NOMO-1 (cell line): Measurements from ENCODE around the gene CSF2RB.
"Not testable (repeated sequence)": the region's sequence is repeated elsewhere in the genome, so short reads cannot be mapped to it uniquely, and the experiment has no call there.

Source experiments
- DNase-seq, 2 experiments: peaks; one replicate each; lab custom pipeline; 2025; ENCODE audit not compliant: unreplicated experiment in 2 of 2; lab: John Stamatoyannopoulos, UW

Gene CSF2RB

DNA sequence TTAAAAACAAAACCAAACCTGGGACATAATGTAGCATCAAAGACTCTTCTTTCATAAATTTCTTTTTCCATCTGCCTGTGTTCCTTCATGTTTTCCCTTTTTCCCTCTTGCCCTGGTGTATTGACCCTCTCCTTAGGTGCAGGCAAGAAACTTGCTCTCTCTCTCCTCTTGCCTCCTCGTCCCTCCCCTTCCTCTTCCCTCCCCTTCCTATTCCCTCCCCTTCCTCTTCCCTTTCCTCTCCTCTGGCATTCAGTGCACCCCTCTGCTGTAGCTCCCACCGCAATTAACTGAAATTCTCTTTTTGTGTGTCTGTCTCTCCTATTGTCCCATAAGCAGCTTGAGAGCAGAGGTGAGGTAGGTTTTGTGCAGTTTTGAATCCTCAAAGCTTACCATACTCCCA lies 49.9 kb downstream of the CSF2RB start:
- no peak for DNase-seq

DNA sequence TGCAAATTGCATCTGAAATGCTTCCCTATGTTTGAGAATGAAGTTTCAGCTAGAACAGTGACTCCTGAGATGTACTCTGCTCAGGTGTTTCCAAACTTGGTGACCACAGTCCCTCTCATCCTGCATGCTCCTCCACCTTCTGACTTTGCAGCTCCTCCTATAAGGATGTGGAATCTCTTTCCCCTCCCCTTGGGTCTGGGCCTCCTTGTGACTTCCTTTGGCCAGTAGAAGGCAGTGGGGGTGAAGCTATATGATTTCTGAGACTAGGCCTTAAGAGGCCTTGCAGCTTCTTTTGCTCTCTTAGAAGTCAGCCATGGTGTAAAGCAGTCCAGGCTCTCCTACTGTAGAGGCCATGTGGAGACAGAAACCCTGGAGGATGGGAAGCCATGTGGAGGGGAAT lies 50.7 kb downstream of the CSF2RB start:
- DNase-seq, result no peak

DNA sequence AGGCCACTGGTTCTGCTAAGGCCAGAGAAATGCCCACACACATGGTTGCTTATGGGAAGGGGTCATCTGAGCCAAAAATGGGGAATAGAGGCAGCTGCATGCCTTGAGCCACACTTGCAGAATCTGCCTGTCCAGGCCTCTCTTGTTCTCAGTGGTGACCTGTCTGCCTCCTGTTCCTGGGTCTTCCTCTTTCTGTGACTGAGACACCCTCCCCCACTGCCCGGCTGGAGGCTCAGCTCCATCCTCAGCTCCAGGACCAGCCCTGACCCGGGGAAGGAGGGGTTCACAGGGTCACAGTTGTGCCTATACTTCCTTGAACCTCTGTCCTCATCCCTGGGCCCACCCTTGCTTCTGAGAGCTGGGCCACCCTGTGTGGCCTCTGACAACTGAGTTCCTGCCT lies 52.3 kb downstream of the CSF2RB start:
- DNase-seq, result peak in 1 of 2 experiments; percentile 60

DNA sequence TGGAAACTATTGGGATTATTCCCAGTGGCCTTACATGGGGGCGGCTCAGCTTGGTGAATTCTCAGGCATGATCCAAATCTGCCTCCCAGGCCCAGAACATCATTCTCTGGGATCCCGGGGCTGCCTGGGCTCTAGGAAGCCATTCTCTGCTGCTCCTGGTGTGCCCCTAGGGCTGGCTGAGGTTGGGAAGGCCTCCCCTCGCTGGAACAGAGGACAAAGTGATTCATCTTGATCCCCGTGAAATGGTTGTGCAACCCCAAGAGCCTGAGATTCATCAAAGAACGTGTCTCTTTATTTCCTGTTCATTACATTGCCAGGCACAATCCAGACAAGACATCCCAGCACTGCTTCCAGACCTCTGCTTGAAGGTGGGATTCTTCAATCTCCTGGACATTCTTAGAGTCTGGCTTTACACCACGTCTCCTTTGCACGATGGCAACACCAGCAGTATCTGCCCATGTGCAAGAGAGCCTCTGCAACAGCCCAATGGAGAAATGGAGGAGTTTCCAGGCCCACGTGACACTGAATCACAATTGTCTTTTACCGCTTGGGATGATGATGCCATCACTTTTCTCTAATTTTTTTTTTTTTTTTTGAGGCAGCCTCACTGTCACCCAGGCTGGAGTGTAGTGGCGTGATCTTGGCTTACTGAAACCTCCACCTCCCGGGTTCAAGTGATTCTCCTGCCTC lies 53.6 kb downstream of the CSF2RB start:
- DNase-seq, result no peak

GRCh38 chr22:36968249-36968964 lies 55.0 kb downstream of the CSF2RB start:
- no peak for DNase-seq

DNA sequence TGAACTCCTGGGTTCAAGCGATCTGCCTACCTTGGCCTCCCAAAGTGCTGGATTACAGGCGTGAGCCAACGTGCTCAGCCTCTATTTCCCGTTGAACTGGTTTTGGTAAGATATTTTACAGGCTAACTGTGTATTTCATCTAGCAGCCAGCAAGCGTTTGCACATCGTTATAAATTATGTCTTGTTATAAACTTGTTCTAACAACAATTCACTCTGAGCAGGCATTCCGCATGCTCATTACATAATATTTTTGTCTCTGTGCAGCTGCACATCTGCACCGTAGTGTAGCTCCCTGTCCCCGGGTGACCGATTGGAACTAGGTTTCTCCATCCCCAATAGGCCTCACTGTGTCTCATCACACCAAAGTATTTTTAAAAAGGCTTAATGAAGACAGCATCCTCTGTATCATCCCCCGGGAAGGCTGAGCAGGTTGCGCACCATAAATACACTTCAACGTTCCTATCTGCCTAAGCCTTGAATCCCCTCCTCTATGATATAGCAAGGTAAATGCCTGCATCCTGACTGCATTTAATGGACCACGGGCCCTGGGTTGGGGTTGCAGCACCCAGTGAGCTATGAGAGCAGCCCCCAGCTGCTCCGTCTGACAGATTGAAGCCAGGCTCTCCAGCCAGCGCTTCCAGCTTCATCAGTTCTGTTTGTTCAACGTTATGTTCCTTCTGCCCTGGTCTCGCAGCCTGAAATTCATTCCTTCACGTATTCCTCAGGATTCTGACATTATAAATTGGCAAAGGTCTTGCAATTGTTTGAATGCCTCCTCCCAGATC lies 58.1 kb downstream of the CSF2RB start:
- DNase-seq, result no peak

GRCh38 chr22:36976606-36977005 lies 63.2 kb downstream of the CSF2RB start:
- DNase-seq, result no peak

GRCh38 chr22:36977401-36977861 lies 64.0 kb downstream of the CSF2RB start:
- DNase-seq, result peak in 1 of 2 experiments; percentile 18

GRCh38 chr22:36977947-36978660 lies 64.7 kb downstream of the CSF2RB start:
- DNase-seq, result peak; percentile 85 to 86

- no peak for DNase-seq
Measured at GRCh38 chr22:36979016-36979910, 65.8 kb downstream of the CSF2RB start.

- DNase-seq, result no peak
Measured at GRCh38 chr22:36981247-36981775, 67.9 kb downstream of the CSF2RB start.

DNA sequence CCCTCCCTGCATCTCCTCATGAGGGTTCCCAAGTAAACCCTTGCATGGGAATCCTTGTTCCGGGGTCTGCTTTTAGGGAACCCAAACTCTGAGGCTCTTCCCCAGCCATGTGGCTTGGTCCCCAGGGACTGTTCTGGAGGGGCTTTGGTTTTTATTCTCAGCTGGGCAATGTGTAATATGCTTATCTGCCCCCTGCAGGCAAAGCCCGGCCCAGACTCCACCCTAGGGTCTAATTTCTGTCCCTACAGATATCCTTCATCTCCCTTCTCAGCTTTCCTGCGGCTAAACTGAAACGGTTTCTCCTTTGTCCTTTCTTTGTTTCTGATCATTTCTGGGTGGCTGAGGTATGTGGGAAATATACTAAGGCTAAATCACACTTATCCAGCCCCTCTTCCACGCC lies 68.7 kb downstream of the CSF2RB start:
- no peak for DNase-seq

DNA sequence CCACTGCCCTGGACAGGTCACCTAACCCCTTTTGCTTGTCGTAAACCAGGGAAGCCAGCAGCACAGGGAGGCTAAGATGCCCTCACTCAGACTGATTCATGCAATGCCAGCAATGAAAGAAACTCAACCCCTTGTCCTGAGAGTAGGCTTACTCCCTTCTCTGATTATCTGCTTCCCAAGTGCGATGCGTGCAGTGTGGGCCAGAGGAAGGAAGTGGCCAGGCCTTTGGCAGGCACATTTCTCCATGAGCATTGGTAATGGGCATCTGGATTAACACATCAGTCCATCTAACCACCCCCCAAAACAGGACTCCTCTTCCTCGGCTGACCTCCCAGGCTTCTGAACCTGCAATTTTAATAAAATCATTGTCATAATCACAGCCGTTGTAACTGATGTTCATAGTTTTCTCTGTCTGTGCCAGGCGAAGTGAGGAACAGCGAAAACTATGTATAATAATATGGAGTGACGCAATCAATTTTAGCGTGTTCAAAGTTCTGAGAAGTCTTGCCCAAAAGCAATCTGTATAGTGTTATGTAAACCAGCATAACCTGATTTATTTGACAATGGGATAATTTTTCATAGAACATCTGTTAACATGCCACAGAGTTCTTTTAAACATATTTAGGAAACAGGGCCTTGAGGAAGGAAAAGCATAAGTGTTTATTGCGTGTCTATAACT lies 71.9 kb downstream of the CSF2RB start:
- DNase-seq, result no peak

GRCh38 chr22:36986242-36986821 lies 72.9 kb downstream of the CSF2RB start:
- no peak for DNase-seq

GRCh38 chr22:36988075-36988832 lies 74.8 kb downstream of the CSF2RB start:
- no peak for DNase-seq

DNA sequence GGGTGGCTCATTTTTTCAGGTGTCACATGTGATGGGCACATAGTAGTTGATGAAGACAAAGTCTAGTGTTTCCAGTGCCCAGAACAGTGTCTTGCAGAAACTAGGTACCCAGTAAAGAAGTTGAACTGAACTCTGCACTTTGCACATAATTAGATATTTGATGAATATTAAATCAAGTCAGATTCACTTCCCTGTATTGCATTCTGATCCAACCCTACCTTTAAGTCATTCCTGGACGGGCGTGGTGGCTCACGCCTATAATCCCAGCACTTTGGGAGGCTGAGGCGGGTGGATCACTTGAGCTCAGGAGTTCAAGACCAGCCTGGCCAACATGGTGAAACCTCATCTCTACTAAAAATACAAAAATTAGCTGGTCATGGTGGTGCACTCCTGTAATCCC lies 75.6 kb downstream of the CSF2RB start:
- not testable (repeated sequence) for DNase-seq
